SK-N-SH (cell line): ENCODE results near the gene RGS7BP. TPM values are rescaled to one million over a fixed set of nuclear protein-coding genes. Genes with fewer than 3 reads are reported as not detected.

Source experiments
- CTCF ChIA-PET: fragments of 300-600, 350-600 bp; formaldehyde crosslinking; extraction: SDS; loops from one replicate; lab custom pipeline; 2021; lab: Yijun Ruan, JAX
- POLR2A ChIA-PET: fragments of 350-600 bp; sonication (Branson Sonifier 250); formaldehyde crosslinking; extraction: SDS; loops from one replicate; lab custom pipeline; 2020; ENCODE audit warnings: antibody characterized with exemption, inconsistent platforms; lab: Yijun Ruan, JAX
- DNase-seq: peaks from one replicate; pipeline ENCODE4 v3.0.0; 2012
- H2AFZ ChIP-seq: fragments of 200-600 bp; sonication (generic); 2 replicates; pipeline ENCODE4 v1.8.1; 2016; ENCODE audit warnings: antibody characterized with exemption, mild to moderate bottlenecking, low read depth
- H3F3A ChIP-seq: fragments of 200-600 bp; sonication (generic); replicated peaks from 2 replicates; pipeline ENCODE3; 2016; ENCODE audit warnings: antibody characterized with exemption, mild to moderate bottlenecking; ENCODE audit not compliant: insufficient read depth
- H3K27ac ChIP-seq, 2 experiments: fragments of 200-500 bp in 1 of 2; fragments of 200-600 bp in 1 of 2; sonication (Bioruptor generic) in 1 of 2; sonication (generic), shearing (Covaris generic) in 1 of 2; 2 replicates each; pipeline versions ENCODE4 v1.5.1 to v1.6.1; 2014 to 2016; ENCODE audit warnings: low read depth in 2 of 2, inconsistent platforms in 1 of 2, low read length in 1 of 2, mild to moderate bottlenecking in 1 of 2, mixed read lengths in 1 of 2
- H3K27me3 ChIP-seq: fragments of 200-600 bp; sonication (generic), shearing (Covaris generic); 2 replicates; pipeline ENCODE4 v1.6.1; 2016; ENCODE audit warnings: mixed run types; ENCODE audit not compliant: insufficient read depth
- H3K36me3 ChIP-seq, 2 experiments: fragments of 200-500 bp in 1 of 2; fragments of 200-600 bp in 1 of 2; sonication (Bioruptor generic) in 1 of 2; sonication (generic) in 1 of 2; replicated peaks in 1 of 2; 2 replicates each; pipeline versions ENCODE3 to v1.5.1; 2014 to 2016; ENCODE audit warnings: low read length in 1 of 2, mild to moderate bottlenecking in 1 of 2; ENCODE audit not compliant: insufficient read depth in 2 of 2, control insufficient read depth in 1 of 2
- H3K4me1 ChIP-seq, 2 experiments: fragments of 200-500 bp in 1 of 2; fragments of 200-600 bp in 1 of 2; sonication (Bioruptor generic) in 1 of 2; sonication (generic), shearing (Covaris generic) in 1 of 2; 2 replicates each; pipeline versions ENCODE4 v1.5.1 to v1.6.1; 2014 to 2016; ENCODE audit warnings: low read depth in 1 of 2, low read length in 1 of 2, mixed run types in 1 of 2; ENCODE audit not compliant: insufficient read depth in 2 of 2, control insufficient read depth in 1 of 2
- H3K4me2 ChIP-seq: fragments of 200-600 bp; sonication (generic), shearing (Covaris generic); 2 replicates; pipeline ENCODE4 v1.6.1; 2017; ENCODE audit warnings: mixed run types
- H3K4me3 ChIP-seq, 2 experiments: fragments of 200-500 bp in 1 of 2; fragments of 200-600 bp in 1 of 2; sonication (Bioruptor generic) in 1 of 2; sonication (generic), shearing (Covaris generic) in 1 of 2; 2 replicates each; pipeline versions ENCODE4 v1.5.1 to v1.8.1; 2014 to 2016; ENCODE audit warnings: low read depth in 2 of 2, inconsistent platforms in 1 of 2, low read length in 1 of 2, mild to moderate bottlenecking in 1 of 2, mixed read lengths in 1 of 2, moderate library complexity in 1 of 2
- H3K79me2 ChIP-seq: fragments of 200-600 bp; sonication (generic); 2 replicates; pipeline ENCODE4 v1.8.1; 2017; ENCODE audit warnings: mild to moderate bottlenecking; ENCODE audit not compliant: insufficient read depth
- H3K9ac ChIP-seq: fragments of 200-600 bp; sonication (generic); 2 replicates; pipeline ENCODE4 v1.6.1; 2017; ENCODE audit warnings: mixed run types
- H3K9me2 ChIP-seq: fragments of 200-600 bp; sonication (generic); 2 replicates; pipeline ENCODE4 v1.6.1; 2017; ENCODE audit warnings: mixed run types
- H3K9me3 ChIP-seq: fragments of 200-600 bp; sonication (generic); 2 replicates; pipeline ENCODE4 v1.6.1; 2017; ENCODE audit warnings: mixed run types, mild to moderate bottlenecking, moderate library complexity
- H4K20me1 ChIP-seq: fragments of 200-600 bp; sonication (generic); 2 replicates; pipeline ENCODE4 v1.6.1; 2017; ENCODE audit warnings: mild to moderate bottlenecking, mixed run types; ENCODE audit not compliant: insufficient read depth
- CHD2 ChIP-seq: fragments of 150-350 bp; IDR thresholded peaks from 2 replicates; pipeline ENCODE4 v1.6.1; 2018; ENCODE audit warnings: low read length; ENCODE audit not compliant: partially characterized antibody
- CTCF ChIP-seq: fragments of 200-600 bp; sonication (generic); IDR thresholded peaks from 2 replicates; pipeline ENCODE4 v1.6.1; 2017; ENCODE audit warnings: antibody characterized with exemption, mild to moderate bottlenecking, moderate library complexity
- EZH2phosphoT487 ChIP-seq: fragments of 200-600 bp; sonication (generic); IDR thresholded peaks from 2 replicates; pipeline ENCODE4 v1.6.1; 2017; ENCODE audit warnings: low read depth, mixed run types, mild to moderate bottlenecking, antibody characterized with exemption, moderate library complexity, borderline replicate concordance
- FOXJ3 ChIP-seq: sonication (generic); formaldehyde crosslinking; IDR thresholded peaks from 2 replicates; pipeline ENCODE4 v1.5.1; 2020; ENCODE audit warnings: mild to moderate bottlenecking, missing genetic modification reagents
- FOXM1 ChIP-seq: IDR thresholded peaks from 2 replicates; pipeline ENCODE4 v1.4.0; 2012; ENCODE audit warnings: low read depth, mild to moderate bottlenecking
- MEF2A ChIP-seq: IDR thresholded peaks from 2 replicates; pipeline ENCODE4 v1.4.0; 2012; ENCODE audit warnings: low read depth, borderline replicate concordance
- NRF1 ChIP-seq: IDR thresholded peaks from 2 replicates; pipeline ENCODE4 v1.6.1; 2012; ENCODE audit warnings: low read depth, mild to moderate bottlenecking, low read length
- RAD21 ChIP-seq: IDR thresholded peaks from 2 replicates; pipeline ENCODE4 v1.6.1; 2012; ENCODE audit warnings: mild to moderate bottlenecking, low read length
- RXRA ChIP-seq: IDR thresholded peaks from 2 replicates; pipeline ENCODE4 v1.4.0; 2012; ENCODE audit warnings: low read depth, mild to moderate bottlenecking, borderline replicate concordance
- SMC3 ChIP-seq: IDR thresholded peaks from 2 replicates; pipeline ENCODE4 v1.6.1; 2012; ENCODE audit warnings: low read depth, low read length, improper control_type of control experiment
- TAF1 ChIP-seq: IDR thresholded peaks from 2 replicates; pipeline ENCODE4 v1.6.1; 2012; ENCODE audit warnings: low read depth, mild to moderate bottlenecking, low read length, moderate library complexity, borderline replicate concordance
- TEAD4 ChIP-seq: IDR thresholded peaks from 2 replicates; pipeline ENCODE4 v1.4.0; 2012; ENCODE audit warnings: mild to moderate bottlenecking, borderline replicate concordance; ENCODE audit not compliant: insufficient read depth
- USF1 ChIP-seq: IDR thresholded peaks from 2 replicates; pipeline ENCODE4 v1.4.0; 2012; ENCODE audit warnings: low read depth, borderline replicate concordance
- USF2 ChIP-seq: fragments of 150-350 bp; IDR thresholded peaks from 2 replicates; pipeline ENCODE4 v1.6.1; 2017; ENCODE audit warnings: antibody characterized with exemption, low read length, low read depth, borderline replicate concordance
- WGBS: methylation state at CpG from one replicate; pipeline ENCODE4 v1.1.6; 2017; ENCODE audit warnings: low lambda C conversion rate; 5-methylcytosine and 5-hydroxymethylcytosine counted together
- polyA plus RNA-seq, 3 experiments: library from polyadenylated mRNA; depleted of rRNA; stranded (reverse); fragments of >200 nt; gene quantifications; 2 replicates each; pipeline ENCODE4 v1.2.3, GENCODE V29; 2012

The RGS7BP gene
- polyA plus RNA-seq, 1 of the 3 experiments (the other 2 are of a cell fraction) = not detected

- no peak for DNase-seq
- no peaks in the 10 kb centered on the region for H3K9me3 ChIP-seq
- ChIA-PET POLR2A (no interaction called here), CTCF (no interaction called here)
- H2AFZ ChIP-seq = no peak overlapping the region
- no peaks in the 10 kb centered on the region for H3K36me3 ChIP-seq
- H3K27me3 ChIP-seq = 0 out of 2 replicates have a peak, but pooled peaks cover 7% of the 10 kb centered on the region
- no peaks in the 10 kb centered on the region for H3K4me1 ChIP-seq
- TF ChIP-seq EZH2phosphoT487 (no peak), MEF2A (no peak)
- no peak overlapping the region for H3K4me2 ChIP-seq
- no peak overlapping the region for H3K9ac ChIP-seq
- no peaks in the 10 kb centered on the region for H4K20me1 ChIP-seq
- WGBS = 5% methylated on average over 5 of the region's 5 CpGs
- no peaks in the 10 kb centered on the region for H3F3A ChIP-seq
- H3K27ac ChIP-seq = no peak overlapping the region
- H3K9me2 ChIP-seq = no peaks in the 10 kb centered on the region
- H3K79me2 ChIP-seq = no peaks in the 10 kb centered on the region
- no peak overlapping the region for H3K4me3 ChIP-seq
Observed at GRCh38 chr5:64513492-64513891, 7.7 kb downstream of the RGS7BP start.

- Histone ChIP-seq H3K4me1 (no peaks in the 10 kb centered on the region), H3K79me2 (no peaks in the 10 kb centered on the region), H3K4me2 (no peak overlapping the region), H3K4me3 (no peak overlapping the region), H3K9me2 (no peaks in the 10 kb centered on the region), H4K20me1 (no peaks in the 10 kb centered on the region), H3K27ac (no peak overlapping the region), H2AFZ (no peak overlapping the region), H3F3A (no peaks in the 10 kb centered on the region), H3K27me3 (peaks cover 7% of the 10 kb centered on the region; the same call in 1 of the 2 replicates), H3K9me3 (no peaks in the 10 kb centered on the region), H3K9ac (no peak overlapping the region), H3K36me3 (no peaks in the 10 kb centered on the region)
- ChIA-PET CTCF (no interaction called here), POLR2A (no interaction called here)
- 6% methylated on average over 1 of the region's 1 CpG for WGBS
- DNase-seq = no peak
- TF ChIP-seq CTCF = no peak
- no peak for TF ChIP-seq TAF1
- TF ChIP-seq USF1 = no peak
- TF ChIP-seq FOXJ3 (CRISPR knock-in tag) = no peak
- no peak for TF ChIP-seq TEAD4
- TF ChIP-seq NRF1 = no peak
- TF ChIP-seq USF2 = no peak
- TF ChIP-seq CHD2 = no peak
- TF ChIP-seq RAD21 = no peak
- TF ChIP-seq FOXM1 = no peak
- TF ChIP-seq SMC3 = no peak
- no peak for TF ChIP-seq MEF2A
- no peak for TF ChIP-seq RXRA
Observed at GRCh38 chr5:64514612-64515011, 8.8 kb downstream of the RGS7BP start.
